Dermis blood vessel endothelial cell (primary cell): ENCODE results near the gene XKR3. TPM values are rescaled to one million over a fixed set of nuclear protein-coding genes. Genes with fewer than 3 reads are reported as not detected.
"Not testable (repeated sequence)": the region's sequence is repeated elsewhere in the genome, so short reads cannot be mapped to it uniquely, and the experiment has no call there.

Experiments used
- DNase-seq: peaks from one replicate; pipeline ENCODE4 v3.0.0; 2010
- total RNA-seq: library from RNA; depleted of rRNA; stranded (reverse); fragments of >200 nt; gene quantifications from 2 replicates; pipeline ENCODE4 v1.2.3, GENCODE V29; 2014

XKR3 gene
- total RNA-seq, 1 donor from 2014 or later = not detected

DNA sequence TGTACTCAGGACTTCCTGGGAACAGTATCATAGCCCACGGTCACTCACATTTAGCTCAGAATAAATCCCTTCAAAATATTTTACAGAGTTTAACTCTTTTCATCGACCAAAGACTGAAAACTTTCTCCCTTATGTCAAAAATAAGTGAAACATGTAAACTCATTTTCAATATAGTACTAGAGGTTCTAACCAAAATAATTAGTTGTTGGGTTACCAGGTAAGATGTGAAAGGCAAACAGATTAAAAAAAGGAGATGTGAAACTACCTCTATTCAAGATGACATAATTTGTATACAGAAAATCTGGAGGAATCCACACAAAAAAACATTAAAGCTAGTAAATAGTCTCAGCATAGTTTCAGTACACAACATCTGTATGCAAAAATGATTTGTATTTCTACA lies 20.3 kb downstream of the XKR3 start:
- no peak for DNase-seq

DNA sequence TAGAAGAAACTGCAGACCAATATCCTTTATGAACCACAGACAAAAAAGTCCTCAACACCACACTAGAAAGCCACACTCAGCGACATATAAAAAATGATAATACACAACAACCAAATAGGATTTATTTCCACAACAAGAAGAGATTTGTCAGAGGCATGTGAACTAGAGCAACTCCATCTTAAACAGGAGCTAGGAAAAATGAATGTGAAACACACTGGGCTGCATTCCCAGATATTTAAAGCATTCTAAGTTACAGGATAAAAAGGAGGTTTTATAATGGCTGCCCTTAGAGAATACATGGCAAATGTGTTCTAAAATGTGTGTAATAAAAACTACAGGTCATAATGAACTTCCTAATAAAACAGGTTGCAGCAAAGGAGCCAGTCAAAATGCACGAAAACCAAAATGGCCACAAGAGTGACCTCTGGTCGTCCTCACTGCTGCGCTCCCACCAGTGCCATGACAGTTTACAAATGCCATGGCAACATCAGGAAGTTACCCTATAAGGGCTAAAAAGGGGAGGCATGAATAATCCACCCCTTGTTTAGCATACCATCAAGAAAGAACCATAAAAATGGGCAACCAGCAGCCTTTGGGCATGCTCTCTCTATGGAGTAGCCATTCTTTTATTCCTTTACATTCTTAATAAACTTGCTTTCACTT lies 21.8 kb downstream of the XKR3 start:
- no peak for DNase-seq

DNA sequence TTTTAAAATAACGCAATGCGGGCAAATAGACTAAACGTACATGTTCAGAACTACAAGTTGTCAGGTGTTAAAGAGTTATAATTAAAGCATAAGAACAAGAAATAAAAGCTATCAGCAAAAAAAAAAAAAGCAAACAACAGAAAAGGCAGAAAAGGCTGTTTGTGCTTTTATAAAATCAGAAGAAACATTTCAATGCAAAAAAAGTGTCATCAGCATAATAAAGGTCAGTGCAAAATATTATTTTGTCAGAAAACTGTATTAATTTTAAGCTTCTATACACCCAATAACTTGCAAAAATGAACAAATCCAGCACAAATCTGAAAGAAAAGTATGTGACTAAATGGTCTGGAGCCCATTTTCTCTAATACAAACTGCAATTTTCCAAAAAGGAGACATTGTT lies 23.6 kb downstream of the XKR3 start:
- DNase-seq = no peak

DNA sequence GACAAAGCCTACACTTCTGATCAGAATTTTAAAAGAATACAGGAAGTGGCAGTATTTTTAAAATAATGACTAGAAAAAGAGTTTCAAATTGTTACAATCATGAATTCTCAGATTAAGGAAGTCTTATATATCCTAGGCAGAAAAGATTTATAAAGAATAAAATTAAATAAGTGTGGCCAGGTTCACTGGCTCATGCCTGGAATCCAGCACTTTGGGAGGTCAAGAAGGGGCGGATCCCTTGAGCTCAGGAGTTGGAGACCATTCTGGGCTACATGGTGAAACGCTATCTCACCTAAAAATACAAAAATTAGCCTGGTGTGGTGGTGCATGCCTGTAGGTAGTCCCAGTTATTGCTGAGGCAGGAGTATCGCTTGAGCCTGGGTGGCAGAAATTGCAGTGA lies 24.1 kb downstream of the XKR3 start:
- no peak for DNase-seq

DNA sequence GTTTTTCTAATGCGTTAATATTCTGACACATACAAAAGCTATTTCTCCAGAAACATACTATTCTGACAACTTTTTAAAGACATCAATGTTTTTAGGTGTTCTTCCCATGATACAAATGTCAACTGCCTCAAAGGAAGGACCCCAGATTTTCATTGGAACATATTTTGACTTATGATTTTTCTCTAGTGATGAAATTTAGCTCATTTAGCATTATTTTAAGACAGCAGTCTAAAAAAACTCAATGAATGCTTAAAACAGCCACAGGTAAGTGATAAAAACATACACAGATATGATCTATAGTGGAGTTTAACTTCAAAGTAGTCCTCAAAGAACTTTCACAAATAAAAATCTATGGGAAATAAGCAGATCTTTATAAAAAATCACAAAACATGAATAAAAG lies 24.9 kb downstream of the XKR3 start:
- no peak for DNase-seq

DNA sequence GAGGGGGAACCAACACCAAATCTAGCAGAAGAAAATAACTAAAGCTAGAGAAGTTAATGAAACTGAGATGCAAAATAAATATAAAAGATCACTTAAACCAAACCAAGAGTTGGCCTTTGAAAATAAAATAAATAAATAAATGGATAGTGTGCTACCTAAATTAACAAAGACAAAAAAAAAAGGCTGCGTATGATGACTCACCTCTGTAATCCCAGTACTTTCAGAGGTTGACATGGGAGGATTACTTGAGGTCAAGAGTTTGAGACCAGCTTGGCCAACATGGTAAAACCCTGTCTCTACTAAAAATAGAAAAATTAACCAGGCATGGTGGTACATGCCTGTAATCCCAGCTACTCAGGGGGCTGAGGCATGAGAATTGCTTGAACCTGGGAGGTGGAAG lies 29.7 kb downstream of the XKR3 start:
- not testable (repeated sequence) for DNase-seq

DNA sequence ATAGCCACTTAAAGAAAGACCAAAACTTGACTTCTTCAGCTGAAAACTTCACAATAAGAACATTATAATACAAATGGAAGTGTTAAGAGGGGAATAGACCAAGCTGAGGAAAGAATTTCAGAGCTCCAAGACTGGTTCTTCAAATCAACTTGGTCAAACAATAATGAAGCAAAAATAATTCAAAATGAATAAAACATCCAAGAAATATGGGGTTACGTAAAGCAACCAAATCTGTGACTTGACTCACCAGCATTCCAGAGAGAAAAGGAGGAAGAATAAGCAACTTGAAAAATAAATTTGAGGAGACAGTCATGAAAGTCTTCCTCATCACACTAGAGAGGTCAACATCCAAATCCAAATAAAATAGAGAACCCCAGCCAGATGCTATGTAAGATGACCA lies 31.4 kb downstream of the XKR3 start:
- no peak for DNase-seq

DNA sequence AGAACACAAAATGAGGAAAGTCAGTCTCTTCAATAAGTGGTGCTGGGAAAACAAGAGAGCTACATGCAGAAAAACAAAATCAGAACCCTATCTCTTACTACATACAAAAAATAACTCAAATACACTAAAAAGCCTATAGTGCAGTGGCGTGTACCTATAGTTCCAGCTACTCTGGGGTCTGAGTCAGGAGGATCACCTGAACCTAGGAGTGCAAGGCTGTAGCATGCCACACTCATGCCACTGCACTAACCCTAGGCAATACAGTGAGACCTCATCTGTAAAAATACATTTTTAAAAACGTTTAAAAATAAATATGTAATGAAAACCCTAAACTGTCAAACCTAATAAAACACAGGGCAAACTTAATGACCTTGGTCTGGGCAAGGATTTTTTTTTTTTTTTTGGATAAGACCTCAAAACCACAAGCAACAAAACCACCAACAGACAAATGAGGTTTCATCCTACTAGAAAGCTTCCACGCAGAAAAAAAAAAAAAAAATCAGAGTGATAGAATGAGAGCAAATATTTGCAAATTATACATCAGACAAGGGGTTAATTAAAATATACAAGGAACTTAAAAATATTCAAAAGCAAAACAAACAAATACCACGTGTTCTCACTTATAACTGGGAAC lies 35.2 kb downstream of the XKR3 start:
- no peak for DNase-seq

DNA sequence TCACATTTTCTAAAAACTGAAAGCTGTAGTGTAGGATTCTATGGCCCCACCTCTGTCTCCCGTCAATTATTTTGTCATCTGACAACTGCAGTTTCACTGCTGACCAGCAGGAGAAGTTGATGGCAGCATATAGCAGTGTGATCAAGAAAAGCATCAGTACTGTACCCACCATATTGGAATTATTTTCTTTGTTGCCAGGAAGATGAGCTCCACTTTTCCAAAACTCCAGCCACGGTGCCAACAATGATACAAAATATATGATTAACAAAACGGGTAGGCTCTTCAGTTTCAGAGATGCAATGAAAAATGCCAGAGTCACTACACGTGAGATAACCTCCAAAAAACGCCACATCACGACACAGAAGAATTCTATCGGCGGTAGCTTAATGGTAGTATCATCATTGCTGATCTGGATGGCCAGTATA lies 41.3 kb downstream of the XKR3 start:
- DNase-seq = no peak

DNA sequence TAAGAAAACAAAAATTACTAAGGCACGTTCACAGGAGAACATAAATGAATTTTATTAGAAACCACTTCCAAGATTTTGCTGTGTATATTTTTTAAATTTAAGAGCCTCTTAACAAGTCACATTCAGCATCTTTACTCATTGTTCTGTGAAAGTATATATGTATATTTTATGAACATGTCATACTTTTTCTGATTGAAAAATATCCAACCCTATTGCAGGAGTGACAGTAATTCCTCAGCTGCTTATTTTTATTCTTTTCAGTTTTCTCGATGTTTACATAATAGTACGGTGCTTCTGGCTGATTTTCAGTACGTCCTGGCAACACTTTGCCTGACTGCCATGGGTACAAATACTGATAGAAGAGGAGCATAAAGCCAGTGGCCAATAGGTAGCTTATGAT lies 41.8 kb downstream of the XKR3 start:
- DNase-seq = no peak

DNA sequence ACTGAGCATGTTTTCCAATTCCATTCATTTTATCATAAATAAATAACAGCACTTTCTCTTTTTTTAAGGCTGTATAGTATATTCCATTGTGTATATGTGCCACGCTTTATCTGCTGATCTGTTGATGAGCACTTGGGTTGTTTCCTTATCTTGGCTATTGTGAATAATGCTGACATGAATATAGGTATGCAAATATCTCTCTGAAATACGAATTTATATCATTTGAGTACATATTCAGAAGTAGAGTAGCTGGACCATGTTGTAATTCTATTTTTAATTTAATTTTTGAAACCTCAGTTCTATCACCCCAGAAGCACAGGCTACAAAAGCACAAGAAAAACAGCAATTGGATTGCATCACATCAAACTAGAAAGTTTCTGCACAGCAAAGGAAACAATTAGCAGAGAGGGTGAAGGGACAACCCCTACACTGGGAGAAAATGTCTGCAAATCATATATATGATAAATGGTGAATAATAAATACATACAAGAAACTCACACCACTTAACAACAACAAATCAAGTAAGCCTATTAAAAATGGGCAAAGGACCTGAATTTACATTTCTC lies 43.4 kb downstream of the XKR3 start:
- DNase-seq = no peak

DNA sequence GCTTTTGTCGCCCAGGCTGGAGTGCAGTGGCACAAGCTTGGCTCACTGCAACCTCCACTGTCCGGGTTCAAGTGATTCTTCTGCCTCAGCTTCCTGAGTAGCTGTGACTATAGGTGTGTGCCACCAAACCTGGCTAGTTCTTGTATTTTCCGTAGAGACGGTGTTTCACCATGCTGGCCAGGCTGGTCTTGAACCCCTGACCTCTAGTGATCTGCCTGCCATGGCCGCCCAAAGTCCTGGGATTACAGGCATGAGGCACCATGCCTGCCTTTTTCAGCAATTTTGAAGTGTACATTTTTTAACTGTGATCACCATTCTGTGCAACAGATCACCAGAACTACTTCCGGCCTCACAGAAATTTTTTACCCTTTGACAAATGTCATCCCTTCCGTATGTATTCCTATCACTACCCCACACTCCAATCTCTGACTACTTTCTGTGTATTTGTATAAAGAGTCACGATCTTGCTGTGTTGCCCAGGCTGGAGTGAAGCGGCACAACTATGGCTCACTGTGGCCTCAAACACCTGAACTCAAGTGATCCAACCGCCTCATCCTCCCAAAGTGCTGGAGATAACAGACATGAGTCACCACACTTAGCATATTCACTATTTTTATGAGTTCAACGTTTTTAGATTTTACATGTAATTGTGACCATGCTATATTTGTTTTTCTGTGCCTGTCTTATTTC lies 44.0 kb downstream of the XKR3 start:
- DNase-seq = no peak

DNA sequence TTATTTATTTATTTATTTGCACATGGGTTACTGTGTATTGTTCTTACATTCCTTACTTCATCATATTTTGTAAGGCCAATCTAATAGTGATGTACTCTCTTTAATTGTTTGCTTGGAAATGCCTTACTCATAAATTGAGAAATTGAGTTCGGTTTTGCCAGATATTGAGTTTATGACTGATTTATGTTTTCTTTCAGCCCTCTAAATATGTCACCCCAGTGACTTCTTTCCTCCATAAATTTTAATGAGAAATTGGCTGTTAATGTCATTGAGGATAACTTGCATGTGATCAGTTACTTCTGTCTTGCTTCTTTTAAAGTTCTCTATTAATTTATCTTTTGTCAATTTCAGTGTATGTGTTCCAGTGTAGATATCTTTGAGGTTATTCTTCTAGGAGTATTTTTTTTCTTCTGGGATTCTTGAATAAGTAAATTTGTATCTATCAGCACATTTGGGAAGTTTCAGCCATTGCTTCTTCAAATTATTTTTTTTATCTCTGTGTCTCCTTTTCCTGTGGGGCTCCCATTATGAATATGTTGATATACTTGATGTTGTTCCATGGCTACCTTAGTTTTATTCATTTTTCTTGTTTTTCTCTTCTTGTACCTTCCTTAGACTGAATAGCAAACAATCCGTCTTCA lies 47.8 kb downstream of the XKR3 start:
- no peak for DNase-seq

DNA sequence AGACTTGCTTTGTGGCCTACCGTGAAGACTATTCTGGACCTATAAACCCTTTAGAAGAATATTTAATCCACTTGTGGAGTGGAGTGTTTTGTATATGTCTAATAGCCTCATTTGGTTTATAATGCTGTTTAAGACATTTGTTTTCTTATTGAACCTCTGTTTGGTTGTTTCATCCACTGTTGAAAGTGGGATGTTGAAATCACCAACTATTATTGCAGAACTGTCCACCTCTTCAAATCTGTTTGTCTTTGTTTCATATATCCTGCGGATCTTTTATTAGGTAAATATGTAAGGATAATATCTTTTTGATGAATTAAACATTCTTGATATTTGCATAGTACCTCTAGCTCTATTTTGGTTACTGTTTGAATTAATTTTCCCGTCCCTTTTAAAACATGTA lies 49.1 kb downstream of the XKR3 start:
- no peak for DNase-seq

DNA sequence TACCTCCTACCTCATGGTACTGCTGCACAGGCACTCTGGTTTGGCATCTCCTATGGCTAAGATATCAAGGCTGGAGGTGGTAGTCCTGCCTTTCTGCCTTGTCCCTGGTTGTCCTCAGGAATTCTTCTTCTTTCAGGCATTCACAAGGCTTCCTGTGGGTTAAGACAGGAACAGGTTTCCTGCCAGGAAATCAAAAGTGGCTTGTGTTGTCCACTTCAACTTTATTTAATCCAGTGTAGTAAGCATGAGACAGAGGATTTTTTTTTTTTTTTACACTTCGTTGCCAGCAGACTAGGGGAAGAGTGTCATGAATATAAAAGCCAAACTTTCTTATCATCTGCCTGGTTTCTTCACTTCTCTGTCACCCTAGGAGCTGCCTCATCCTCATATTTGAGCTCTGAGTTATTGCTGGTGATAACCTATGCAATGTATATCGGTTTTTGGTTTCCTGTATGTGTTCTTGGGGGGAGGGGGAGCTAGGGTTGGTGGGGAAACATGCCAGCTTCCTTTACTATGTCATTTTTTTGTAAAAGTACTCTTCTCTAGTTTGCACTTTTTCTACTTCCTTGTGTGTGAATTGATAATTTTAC lies 50.2 kb downstream of the XKR3 start:
- no peak for DNase-seq

DNA sequence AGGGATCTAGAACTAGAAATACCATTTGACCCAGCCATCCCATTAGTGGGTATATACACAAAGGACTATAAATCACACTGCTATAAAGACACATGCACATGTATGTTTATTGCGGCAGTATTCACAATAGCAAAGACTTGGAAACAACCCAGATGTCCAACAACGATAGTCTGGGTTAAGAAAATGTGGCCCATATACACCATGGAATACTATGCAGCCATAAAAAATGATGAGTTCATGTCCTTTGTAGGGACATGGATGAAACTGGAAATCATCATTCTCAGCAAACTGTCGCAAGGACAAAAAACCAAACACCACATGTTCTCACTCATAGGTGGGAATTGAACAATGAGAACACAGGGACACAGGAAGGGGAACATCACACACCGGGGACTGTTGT lies 53.6 kb downstream of the XKR3 start:
- not testable (repeated sequence) for DNase-seq

DNA sequence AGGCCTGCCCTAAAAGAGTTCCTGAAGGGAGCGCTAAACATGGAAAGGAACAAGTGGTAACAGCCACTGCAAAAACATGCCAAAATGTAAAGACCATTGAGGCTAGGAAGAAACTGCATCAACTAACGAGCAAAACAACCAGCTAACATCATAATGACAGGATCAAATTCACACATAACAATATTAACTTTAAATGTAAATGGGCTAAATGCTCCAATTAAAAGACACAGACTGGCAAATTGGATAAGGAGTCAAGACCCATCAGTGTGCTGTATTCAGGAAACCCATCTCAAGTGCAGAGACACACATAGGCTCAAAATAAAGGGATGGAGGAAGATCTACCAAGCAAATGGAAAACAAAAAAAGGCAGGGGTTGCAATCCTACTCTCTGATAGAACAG lies 57.3 kb downstream of the XKR3 start:
- not testable (repeated sequence) for DNase-seq

DNA sequence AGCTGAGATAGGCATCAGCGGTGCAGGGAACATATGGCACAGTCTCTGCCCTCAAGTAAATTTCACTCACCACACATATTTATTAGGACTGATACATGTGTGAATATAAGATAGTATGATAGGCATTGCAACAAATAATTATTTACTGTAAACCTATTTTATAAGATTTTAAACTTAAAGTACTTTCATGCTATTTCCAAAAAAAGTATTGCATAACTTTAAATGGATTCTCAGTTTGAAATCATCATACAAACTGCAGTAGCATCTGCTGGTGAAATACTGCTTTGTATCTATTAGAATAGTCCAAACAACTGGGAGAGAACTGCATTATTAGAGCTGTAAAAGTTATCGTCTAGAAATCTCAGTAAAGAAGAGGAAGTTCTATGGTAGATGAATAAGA lies 63.0 kb downstream of the XKR3 start:
- DNase-seq = not testable (repeated sequence)

DNA sequence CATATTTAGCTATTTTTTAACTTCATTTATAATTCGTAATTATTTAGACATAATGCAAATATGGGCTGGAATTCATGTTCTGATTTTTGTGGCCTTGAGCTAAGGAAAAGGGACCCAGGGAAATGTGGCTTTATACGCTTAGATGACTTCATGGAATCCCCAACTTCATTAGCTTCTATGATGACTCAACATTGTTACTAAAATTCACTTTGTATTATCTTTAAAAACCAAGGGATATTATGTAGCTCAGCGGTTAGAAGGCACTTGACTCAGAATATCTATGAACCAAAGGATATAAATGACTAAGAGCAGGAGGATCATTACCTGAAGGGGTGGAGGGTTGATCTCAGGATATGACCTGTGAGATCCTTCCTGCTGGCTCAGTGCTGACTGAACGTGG lies 64.8 kb downstream of the XKR3 start:
- DNase-seq = not testable (repeated sequence)

DNA sequence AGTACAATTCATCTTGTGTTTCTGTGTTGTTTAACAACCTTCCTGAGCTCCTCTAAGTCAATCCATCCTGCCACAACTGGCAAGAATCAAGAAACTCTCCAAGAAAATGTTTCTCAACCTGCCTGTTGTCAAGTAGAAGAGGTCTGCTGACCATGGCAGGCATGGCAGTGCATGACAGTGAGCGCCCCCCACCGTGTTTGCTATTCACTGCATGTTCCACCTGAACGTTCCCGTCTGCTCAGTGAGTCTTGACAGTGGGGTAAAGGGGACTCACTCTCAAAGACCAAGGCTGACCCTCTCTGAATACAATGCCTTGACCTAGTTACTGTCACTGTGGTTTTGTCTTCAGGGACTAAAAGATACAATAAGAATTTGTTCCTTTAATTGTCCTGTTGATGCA lies 75.9 kb downstream of the XKR3 start:
- DNase-seq = not testable (repeated sequence)

DNA sequence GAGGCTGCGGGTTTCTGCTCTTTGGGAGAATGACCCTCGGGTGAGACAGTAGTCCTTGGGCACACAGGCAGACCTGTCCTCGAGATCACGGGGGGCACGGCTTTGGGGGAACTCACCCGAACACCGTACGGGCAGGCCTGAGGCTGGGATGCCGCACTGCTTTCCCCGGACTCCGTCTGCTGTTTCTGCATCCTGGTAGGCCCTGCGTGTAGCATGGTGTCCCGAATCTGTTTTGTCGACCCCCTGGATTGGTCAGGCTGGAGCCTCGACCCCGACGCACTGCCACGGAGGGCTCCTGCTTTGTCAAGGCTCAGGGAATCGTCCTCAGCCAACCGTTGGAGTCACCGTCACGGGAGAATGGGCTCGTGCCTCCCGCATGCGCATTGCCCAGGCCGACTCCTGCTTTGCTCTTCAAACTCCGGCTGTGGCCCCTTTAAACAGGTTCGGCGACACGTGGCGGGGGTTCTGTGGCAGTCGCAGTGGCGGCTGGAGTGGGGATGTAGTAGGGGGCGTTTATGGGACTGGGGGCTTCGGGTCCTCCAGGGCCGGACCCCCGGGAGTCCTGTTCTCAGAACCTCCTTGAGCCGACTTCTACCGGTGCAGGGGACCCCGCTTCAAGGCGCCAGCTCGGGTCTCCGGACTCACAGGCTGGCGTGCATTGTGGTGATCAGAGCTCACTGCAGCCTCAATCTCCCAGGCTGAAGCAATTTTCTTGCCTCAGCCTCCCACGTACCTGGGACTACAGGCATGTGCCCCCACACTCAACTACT lies 76.9 kb downstream of the XKR3 start:
- not testable (repeated sequence) for DNase-seq
